Measurements from ENCODE around the gene FMR1NB.

FMR1NB gene

GRCh38 chrX:148020329-148020728 is 39.2 kb downstream of the FMR1NB start:
- H3K27me3 ChIP-seq (ENCODE audit: control insufficient read depth, insufficient read depth, low read length) = no peaks in the 10 kb centered on the region
- peaks cover 2% of the 10 kb centered on the region for H3K9me3 ChIP-seq (ENCODE audit: control insufficient read depth, insufficient read depth, low read length)
- no peak overlapping the region for H3K4me3 ChIP-seq (ENCODE audit: low read depth, low read length)
- H3K4me1 ChIP-seq (ENCODE audit: control insufficient read depth, insufficient read depth, low read length) = no peaks in the 10 kb centered on the region
- no peak overlapping the region for H3K9ac ChIP-seq (ENCODE audit: low read depth, low read length)
- no peaks in the 10 kb centered on the region for H3K36me3 ChIP-seq (ENCODE audit: control insufficient read depth, insufficient read depth, low read length)

GRCh38 chrX:148024425-148025148 is 43.5 kb downstream of the FMR1NB start:
- no peak overlapping the region for H3K4me3 ChIP-seq (ENCODE audit: low read depth, low read length)
- peaks cover 2% of the 10 kb centered on the region for H3K9me3 ChIP-seq (ENCODE audit: control insufficient read depth, insufficient read depth, low read length)
- H3K9ac ChIP-seq (ENCODE audit: low read depth, low read length) = no peak overlapping the region
- no peaks in the 10 kb centered on the region for H3K4me1 ChIP-seq (ENCODE audit: control insufficient read depth, insufficient read depth, low read length)
- no peaks in the 10 kb centered on the region for H3K27me3 ChIP-seq (ENCODE audit: control insufficient read depth, insufficient read depth, low read length)
- H3K36me3 ChIP-seq (ENCODE audit: control insufficient read depth, insufficient read depth, low read length) = no peaks in the 10 kb centered on the region

- Histone ChIP-seq H3K27me3 (ENCODE audit: control insufficient read depth, insufficient read depth, low read length) (no peaks in the 10 kb centered on the region), H3K36me3 (ENCODE audit: control insufficient read depth, insufficient read depth, low read length) (no peaks in the 10 kb centered on the region), H3K4me1 (ENCODE audit: control insufficient read depth, insufficient read depth, low read length) (no peaks in the 10 kb centered on the region), H3K9me3 (ENCODE audit: control insufficient read depth, insufficient read depth, low read length) (peaks cover 3% of the 10 kb centered on the region), H3K9ac (ENCODE audit: low read depth, low read length) (no peak overlapping the region), H3K4me3 (ENCODE audit: low read depth, low read length) (no peak overlapping the region)
Observed at GRCh38 chrX:148035380-148035779, 54.2 kb downstream of the FMR1NB start.

- H3K4me3 ChIP-seq (ENCODE audit: low read depth, low read length) = no peak overlapping the region
Observed at GRCh38 chrX:148037020-148037419, 55.9 kb downstream of the FMR1NB start.

GRCh38 chrX:148043271-148043855 is 62.2 kb downstream of the FMR1NB start:
- Histone ChIP-seq H3K36me3 (ENCODE audit: control insufficient read depth, insufficient read depth, low read length) (no peaks in the 10 kb centered on the region), H3K4me3 (ENCODE audit: low read depth, low read length) (no peak overlapping the region), H3K4me1 (ENCODE audit: control insufficient read depth, insufficient read depth, low read length) (no peaks in the 10 kb centered on the region), H3K9me3 (ENCODE audit: control insufficient read depth, insufficient read depth, low read length) (no peaks in the 10 kb centered on the region), H3K9ac (ENCODE audit: low read depth, low read length) (no peak overlapping the region), H3K27me3 (ENCODE audit: control insufficient read depth, insufficient read depth, low read length) (no peaks in the 10 kb centered on the region)

More at GRCh38 chrX:148037020-148037419, 55.9 kb downstream of the FMR1NB start:
- Histone ChIP-seq H3K9me3 (ENCODE audit: control insufficient read depth, insufficient read depth, low read length) (peaks cover 3% of the 10 kb centered on the region), H3K4me1 (ENCODE audit: control insufficient read depth, insufficient read depth, low read length) (no peaks in the 10 kb centered on the region), H3K9ac (ENCODE audit: low read depth, low read length) (no peak overlapping the region), H3K36me3 (ENCODE audit: control insufficient read depth, insufficient read depth, low read length) (no peaks in the 10 kb centered on the region), H3K27me3 (ENCODE audit: control insufficient read depth, insufficient read depth, low read length) (no peaks in the 10 kb centered on the region)

- no peaks in the 10 kb centered on the region for H3K9me3 ChIP-seq (ENCODE audit: control insufficient read depth, insufficient read depth, low read length)
- H3K9ac ChIP-seq (ENCODE audit: low read depth, low read length) = no peak overlapping the region
Observed at GRCh38 chrX:148047200-148047599, 66.1 kb downstream of the FMR1NB start.

GRCh38 chrX:148049441-148049840 is 68.3 kb downstream of the FMR1NB start:
- H3K9ac ChIP-seq (ENCODE audit: low read depth, low read length) = no peak overlapping the region
- no peaks in the 10 kb centered on the region for H3K4me1 ChIP-seq (ENCODE audit: control insufficient read depth, insufficient read depth, low read length)
- no peaks in the 10 kb centered on the region for H3K36me3 ChIP-seq (ENCODE audit: control insufficient read depth, insufficient read depth, low read length)
- H3K27me3 ChIP-seq (ENCODE audit: control insufficient read depth, insufficient read depth, low read length) = no peaks in the 10 kb centered on the region
- no peaks in the 10 kb centered on the region for H3K9me3 ChIP-seq (ENCODE audit: control insufficient read depth, insufficient read depth, low read length)
- H3K4me3 ChIP-seq (ENCODE audit: low read depth, low read length) = no peak overlapping the region

More at GRCh38 chrX:148047200-148047599, 66.1 kb downstream of the FMR1NB start:
- Histone ChIP-seq H3K27me3 (ENCODE audit: control insufficient read depth, insufficient read depth, low read length) (no peaks in the 10 kb centered on the region), H3K4me1 (ENCODE audit: control insufficient read depth, insufficient read depth, low read length) (no peaks in the 10 kb centered on the region), H3K4me3 (ENCODE audit: low read depth, low read length) (no peak overlapping the region), H3K36me3 (ENCODE audit: control insufficient read depth, insufficient read depth, low read length) (no peaks in the 10 kb centered on the region)

- H3K9ac ChIP-seq (ENCODE audit: low read depth, low read length) = no peak overlapping the region
- H3K4me1 ChIP-seq (ENCODE audit: control insufficient read depth, insufficient read depth, low read length) = no peaks in the 10 kb centered on the region
- no peaks in the 10 kb centered on the region for H3K9me3 ChIP-seq (ENCODE audit: control insufficient read depth, insufficient read depth, low read length)
- no peaks in the 10 kb centered on the region for H3K36me3 ChIP-seq (ENCODE audit: control insufficient read depth, insufficient read depth, low read length)
- no peak overlapping the region for H3K4me3 ChIP-seq (ENCODE audit: low read depth, low read length)
- no peaks in the 10 kb centered on the region for H3K27me3 ChIP-seq (ENCODE audit: control insufficient read depth, insufficient read depth, low read length)
Observed at GRCh38 chrX:148051973-148052372, 70.8 kb downstream of the FMR1NB start.

GRCh38 chrX:148067285-148067684 is 86.1 kb downstream of the FMR1NB start:
- Histone ChIP-seq H3K27me3 (ENCODE audit: control insufficient read depth, insufficient read depth, low read length) (no peaks in the 10 kb centered on the region), H3K9me3 (ENCODE audit: control insufficient read depth, insufficient read depth, low read length) (no peaks in the 10 kb centered on the region), H3K9ac (ENCODE audit: low read depth, low read length) (no peak overlapping the region), H3K4me1 (ENCODE audit: control insufficient read depth, insufficient read depth, low read length) (no peaks in the 10 kb centered on the region), H3K4me3 (ENCODE audit: low read depth, low read length) (no peak overlapping the region), H3K36me3 (ENCODE audit: control insufficient read depth, insufficient read depth, low read length) (no peaks in the 10 kb centered on the region)

GRCh38 chrX:148069759-148070503 is 88.8 kb downstream of the FMR1NB start:
- Histone ChIP-seq H3K36me3 (ENCODE audit: control insufficient read depth, insufficient read depth, low read length) (no peaks in the 10 kb centered on the region), H3K27me3 (ENCODE audit: control insufficient read depth, insufficient read depth, low read length) (no peaks in the 10 kb centered on the region), H3K9me3 (ENCODE audit: control insufficient read depth, insufficient read depth, low read length) (no peaks in the 10 kb centered on the region), H3K4me1 (ENCODE audit: control insufficient read depth, insufficient read depth, low read length) (no peaks in the 10 kb centered on the region), H3K9ac (ENCODE audit: low read depth, low read length) (no peak overlapping the region), H3K4me3 (ENCODE audit: low read depth, low read length) (no peak overlapping the region)

- Histone ChIP-seq H3K9ac (ENCODE audit: low read depth, low read length) (no peak overlapping the region), H3K4me1 (ENCODE audit: control insufficient read depth, insufficient read depth, low read length) (no peaks in the 10 kb centered on the region), H3K9me3 (ENCODE audit: control insufficient read depth, insufficient read depth, low read length) (no peaks in the 10 kb centered on the region), H3K4me3 (ENCODE audit: low read depth, low read length) (no peak overlapping the region), H3K36me3 (ENCODE audit: control insufficient read depth, insufficient read depth, low read length) (no peaks in the 10 kb centered on the region), H3K27me3 (ENCODE audit: control insufficient read depth, insufficient read depth, low read length) (no peaks in the 10 kb centered on the region)
Observed at GRCh38 chrX:148070504-148070877, 89.4 kb downstream of the FMR1NB start.

All from iPS-15b (cell line).